Measurements from ENCODE around the gene CLNK. TPM values are rescaled to one million over a fixed set of nuclear protein-coding genes. Genes with fewer than 3 reads are reported as not detected.

CLNK gene
- total RNA-seq, 1 donor from 2014 or later, result not detected

GRCh38 chr4:10534820-10535219 lies 149.7 kb downstream of the CLNK start:
- H3K27me3 ChIP-seq (ENCODE audit: control insufficient read depth in 3 of 3, insufficient read depth in 3 of 3, low read length in 3 of 3), result no peaks in the 10 kb centered on the region
- H3K9me3 ChIP-seq (ENCODE audit: control insufficient read depth in 3 of 3, low read length in 3 of 3), result no peaks in the 10 kb centered on the region
- H3K4me1 ChIP-seq (ENCODE audit: control insufficient read depth in 3 of 3, insufficient read depth in 3 of 3, low read length in 3 of 3), result no peaks in the 10 kb centered on the region
- H3K36me3 ChIP-seq (ENCODE audit: control insufficient read depth in 3 of 3, insufficient read depth in 3 of 3, low read length in 3 of 3), result no peaks in the 10 kb centered on the region
- H3K4me3 ChIP-seq (ENCODE audit: low read length in 3 of 3), result no peak overlapping the region
- H3K9ac ChIP-seq (ENCODE audit: low read depth in 1 of 3, low read length in 3 of 3), result no peak overlapping the region
- no peak overlapping the region for H3K27ac ChIP-seq (ENCODE audit: low read depth, low read length)

GRCh38 chr4:10532155-10532554 lies 152.4 kb downstream of the CLNK start:
- no peak overlapping the region for H3K9ac ChIP-seq (ENCODE audit: low read depth in 1 of 3, low read length in 3 of 3)
- no peaks in the 10 kb centered on the region for H3K9me3 ChIP-seq (ENCODE audit: control insufficient read depth in 3 of 3, low read length in 3 of 3)
- no peaks in the 10 kb centered on the region for H3K27me3 ChIP-seq (ENCODE audit: control insufficient read depth in 3 of 3, insufficient read depth in 3 of 3, low read length in 3 of 3)
- no peak overlapping the region for H3K27ac ChIP-seq (ENCODE audit: low read depth, low read length)
- no peak overlapping the region for H3K4me3 ChIP-seq (ENCODE audit: low read length in 3 of 3)
- H3K36me3 ChIP-seq (ENCODE audit: control insufficient read depth in 3 of 3, insufficient read depth in 3 of 3, low read length in 3 of 3), result no peaks in the 10 kb centered on the region
- H3K4me1 ChIP-seq (ENCODE audit: control insufficient read depth in 3 of 3, insufficient read depth in 3 of 3, low read length in 3 of 3), result no peaks in the 10 kb centered on the region

GRCh38 chr4:10530137-10530786 lies 154.3 kb downstream of the CLNK start:
- no peaks in the 10 kb centered on the region for H3K4me1 ChIP-seq (ENCODE audit: control insufficient read depth in 3 of 3, insufficient read depth in 3 of 3, low read length in 3 of 3)
- H3K27me3 ChIP-seq (ENCODE audit: control insufficient read depth in 3 of 3, insufficient read depth in 3 of 3, low read length in 3 of 3), result no peaks in the 10 kb centered on the region
- H3K9me3 ChIP-seq (ENCODE audit: control insufficient read depth in 3 of 3, low read length in 3 of 3), result no peaks in the 10 kb centered on the region
- H3K9ac ChIP-seq (ENCODE audit: low read depth in 1 of 3, low read length in 3 of 3), result no peak overlapping the region
- H3K27ac ChIP-seq (ENCODE audit: low read depth, low read length), result no peak overlapping the region
- H3K4me3 ChIP-seq (ENCODE audit: low read length in 3 of 3), result no peak overlapping the region
- H3K36me3 ChIP-seq (ENCODE audit: control insufficient read depth in 3 of 3, insufficient read depth in 3 of 3, low read length in 3 of 3), result no peaks in the 10 kb centered on the region

GRCh38 chr4:10529291-10530136 lies 155.1 kb downstream of the CLNK start:
- H3K9ac ChIP-seq (ENCODE audit: low read depth in 1 of 3, low read length in 3 of 3), result no peak overlapping the region
- H3K36me3 ChIP-seq (ENCODE audit: control insufficient read depth in 3 of 3, insufficient read depth in 3 of 3, low read length in 3 of 3), result no peaks in the 10 kb centered on the region
- H3K27me3 ChIP-seq (ENCODE audit: control insufficient read depth in 3 of 3, insufficient read depth in 3 of 3, low read length in 3 of 3), result no peaks in the 10 kb centered on the region
- H3K4me1 ChIP-seq (ENCODE audit: control insufficient read depth in 3 of 3, insufficient read depth in 3 of 3, low read length in 3 of 3), result no peaks in the 10 kb centered on the region
- no peak overlapping the region for H3K27ac ChIP-seq (ENCODE audit: low read depth, low read length)
- H3K4me3 ChIP-seq (ENCODE audit: low read length in 3 of 3), result no peak overlapping the region
- H3K9me3 ChIP-seq (ENCODE audit: control insufficient read depth in 3 of 3, low read length in 3 of 3), result no peaks in the 10 kb centered on the region

- H3K27me3 ChIP-seq (ENCODE audit: control insufficient read depth in 3 of 3, insufficient read depth in 3 of 3, low read length in 3 of 3), result no peaks in the 10 kb centered on the region
- no peaks in the 10 kb centered on the region for H3K36me3 ChIP-seq (ENCODE audit: control insufficient read depth in 3 of 3, insufficient read depth in 3 of 3, low read length in 3 of 3)
- no peak overlapping the region for H3K27ac ChIP-seq (ENCODE audit: low read depth, low read length)
- no peak overlapping the region for H3K9ac ChIP-seq (ENCODE audit: low read depth in 1 of 3, low read length in 3 of 3)
- H3K4me3 ChIP-seq (ENCODE audit: low read length in 3 of 3), result no peak overlapping the region
- H3K4me1 ChIP-seq (ENCODE audit: control insufficient read depth in 3 of 3, insufficient read depth in 3 of 3, low read length in 3 of 3), result no peaks in the 10 kb centered on the region
- no peaks in the 10 kb centered on the region for H3K9me3 ChIP-seq (ENCODE audit: control insufficient read depth in 3 of 3, low read length in 3 of 3)
Observed at GRCh38 chr4:10527438-10527837, 157.1 kb downstream of the CLNK start.

- no peak overlapping the region for H3K27ac ChIP-seq (ENCODE audit: low read depth, low read length)
- H3K27me3 ChIP-seq (ENCODE audit: control insufficient read depth in 3 of 3, insufficient read depth in 3 of 3, low read length in 3 of 3), result no peaks in the 10 kb centered on the region
- no peak overlapping the region for H3K4me3 ChIP-seq (ENCODE audit: low read length in 3 of 3)
- no peak overlapping the region for H3K9ac ChIP-seq (ENCODE audit: low read depth in 1 of 3, low read length in 3 of 3)
- H3K9me3 ChIP-seq (ENCODE audit: control insufficient read depth in 3 of 3, low read length in 3 of 3), result no peaks in the 10 kb centered on the region
- no peaks in the 10 kb centered on the region for H3K4me1 ChIP-seq (ENCODE audit: control insufficient read depth in 3 of 3, insufficient read depth in 3 of 3, low read length in 3 of 3)
- no peaks in the 10 kb centered on the region for H3K36me3 ChIP-seq (ENCODE audit: control insufficient read depth in 3 of 3, insufficient read depth in 3 of 3, low read length in 3 of 3)
Observed at GRCh38 chr4:10526429-10527222, 157.9 kb downstream of the CLNK start.

- Histone ChIP-seq H3K27ac (ENCODE audit: low read depth, low read length) (no peak overlapping the region), H3K27me3 (ENCODE audit: control insufficient read depth in 3 of 3, insufficient read depth in 3 of 3, low read length in 3 of 3) (no peaks in the 10 kb centered on the region), H3K4me1 (ENCODE audit: control insufficient read depth in 3 of 3, insufficient read depth in 3 of 3, low read length in 3 of 3) (no peaks in the 10 kb centered on the region), H3K9me3 (ENCODE audit: control insufficient read depth in 3 of 3, low read length in 3 of 3) (no peaks in the 10 kb centered on the region), H3K4me3 (ENCODE audit: low read length in 3 of 3) (no peak overlapping the region), H3K36me3 (ENCODE audit: control insufficient read depth in 3 of 3, insufficient read depth in 3 of 3, low read length in 3 of 3) (no peaks in the 10 kb centered on the region), H3K9ac (ENCODE audit: low read depth in 1 of 3, low read length in 3 of 3) (no peak overlapping the region)
Observed at GRCh38 chr4:10524196-10524833, 160.3 kb downstream of the CLNK start.

- Histone ChIP-seq H3K4me1 (ENCODE audit: control insufficient read depth in 3 of 3, insufficient read depth in 3 of 3, low read length in 3 of 3) (no peaks in the 10 kb centered on the region), H3K4me3 (ENCODE audit: low read length in 3 of 3) (no peak overlapping the region), H3K9ac (ENCODE audit: low read depth in 1 of 3, low read length in 3 of 3) (no peak overlapping the region), H3K36me3 (ENCODE audit: control insufficient read depth in 3 of 3, insufficient read depth in 3 of 3, low read length in 3 of 3) (no peaks in the 10 kb centered on the region), H3K27ac (ENCODE audit: low read depth, low read length) (no peak overlapping the region), H3K9me3 (ENCODE audit: control insufficient read depth in 3 of 3, low read length in 3 of 3) (no peaks in the 10 kb centered on the region), H3K27me3 (ENCODE audit: control insufficient read depth in 3 of 3, insufficient read depth in 3 of 3, low read length in 3 of 3) (no peaks in the 10 kb centered on the region)
Observed at GRCh38 chr4:10521424-10521823, 163.1 kb downstream of the CLNK start.

- no peaks in the 10 kb centered on the region for H3K36me3 ChIP-seq (ENCODE audit: control insufficient read depth in 3 of 3, insufficient read depth in 3 of 3, low read length in 3 of 3)
- H3K27ac ChIP-seq (ENCODE audit: low read depth, low read length), result no peak overlapping the region
- no peaks in the 10 kb centered on the region for H3K9me3 ChIP-seq (ENCODE audit: control insufficient read depth in 3 of 3, low read length in 3 of 3)
- H3K9ac ChIP-seq (ENCODE audit: low read depth in 1 of 3, low read length in 3 of 3), result no peak overlapping the region
- no peak overlapping the region for H3K4me3 ChIP-seq (ENCODE audit: low read length in 3 of 3)
- no peaks in the 10 kb centered on the region for H3K27me3 ChIP-seq (ENCODE audit: control insufficient read depth in 3 of 3, insufficient read depth in 3 of 3, low read length in 3 of 3)
- H3K4me1 ChIP-seq (ENCODE audit: control insufficient read depth in 3 of 3, insufficient read depth in 3 of 3, low read length in 3 of 3), result no peaks in the 10 kb centered on the region
Observed at GRCh38 chr4:10509733-10510132, 174.8 kb downstream of the CLNK start.
